Astrocyte of the spinal cord (primary cell): ENCODE measurements around the gene CANT1.
"Not testable (repeated sequence)": the region's sequence is repeated elsewhere in the genome, so short reads cannot be mapped to it uniquely, and the experiment has no call there.

Source experiments
- DNase-seq: peaks from one replicate; pipeline ENCODE4 v3.0.0; 2011; ENCODE audit warnings: low read depth, low spot score
- H3K4me3 ChIP-seq: 2 replicates; pipeline ENCODE4 v1.5.1; 2011; ENCODE audit warnings: low read depth, mild to moderate bottlenecking, low read length, moderate library complexity
- in situ Hi-C: cut with HindIII; loops from 2 replicates; pipeline ENCODE4 v1.10.0; 2017; ENCODE audit warnings: low sequenced_read_pairs
- TF ChIP-seq, protein P1 (sequence below): IDR thresholded peaks from 2 replicates; pipeline ENCODE4 v1.5.1; 2012; ENCODE audit warnings: low read depth, mild to moderate bottlenecking, low read length, inconsistent platforms

CANT1 gene

DNA sequence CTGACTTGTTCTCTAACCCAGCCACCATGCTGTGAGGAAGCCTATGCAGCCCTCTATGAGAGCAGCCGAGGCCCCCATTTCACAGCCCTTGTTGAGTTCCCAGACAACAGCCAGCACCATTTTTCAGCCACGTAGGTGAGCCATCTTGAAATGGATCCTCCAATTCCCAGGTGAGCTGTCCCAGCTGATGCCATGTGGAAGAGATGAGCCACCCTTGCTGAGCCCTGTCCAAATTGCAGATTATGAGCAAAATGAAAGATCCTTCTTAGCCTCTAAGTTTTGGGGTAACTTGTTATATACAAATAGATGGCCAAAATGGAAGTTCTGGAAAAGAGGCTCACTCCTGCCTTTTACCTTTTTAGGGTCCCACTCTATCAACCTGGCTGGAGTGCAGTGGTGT, 58.7 kb downstream of the CANT1 start:
- no peak overlapping the region for H3K4me3 ChIP-seq
- in situ Hi-C loops, result no loop called here
- TF ChIP-seq, protein P1, sequence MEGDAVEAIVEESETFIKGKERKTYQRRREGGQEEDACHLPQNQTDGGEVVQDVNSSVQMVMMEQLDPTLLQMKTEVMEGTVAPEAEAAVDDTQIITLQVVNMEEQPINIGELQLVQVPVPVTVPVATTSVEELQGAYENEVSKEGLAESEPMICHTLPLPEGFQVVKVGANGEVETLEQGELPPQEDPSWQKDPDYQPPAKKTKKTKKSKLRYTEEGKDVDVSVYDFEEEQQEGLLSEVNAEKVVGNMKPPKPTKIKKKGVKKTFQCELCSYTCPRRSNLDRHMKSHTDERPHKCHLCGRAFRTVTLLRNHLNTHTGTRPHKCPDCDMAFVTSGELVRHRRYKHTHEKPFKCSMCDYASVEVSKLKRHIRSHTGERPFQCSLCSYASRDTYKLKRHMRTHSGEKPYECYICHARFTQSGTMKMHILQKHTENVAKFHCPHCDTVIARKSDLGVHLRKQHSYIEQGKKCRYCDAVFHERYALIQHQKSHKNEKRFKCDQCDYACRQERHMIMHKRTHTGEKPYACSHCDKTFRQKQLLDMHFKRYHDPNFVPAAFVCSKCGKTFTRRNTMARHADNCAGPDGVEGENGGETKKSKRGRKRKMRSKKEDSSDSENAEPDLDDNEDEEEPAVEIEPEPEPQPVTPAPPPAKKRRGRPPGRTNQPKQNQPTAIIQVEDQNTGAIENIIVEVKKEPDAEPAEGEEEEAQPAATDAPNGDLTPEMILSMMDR, result no peak
- DNase-seq, result no peak

DNA sequence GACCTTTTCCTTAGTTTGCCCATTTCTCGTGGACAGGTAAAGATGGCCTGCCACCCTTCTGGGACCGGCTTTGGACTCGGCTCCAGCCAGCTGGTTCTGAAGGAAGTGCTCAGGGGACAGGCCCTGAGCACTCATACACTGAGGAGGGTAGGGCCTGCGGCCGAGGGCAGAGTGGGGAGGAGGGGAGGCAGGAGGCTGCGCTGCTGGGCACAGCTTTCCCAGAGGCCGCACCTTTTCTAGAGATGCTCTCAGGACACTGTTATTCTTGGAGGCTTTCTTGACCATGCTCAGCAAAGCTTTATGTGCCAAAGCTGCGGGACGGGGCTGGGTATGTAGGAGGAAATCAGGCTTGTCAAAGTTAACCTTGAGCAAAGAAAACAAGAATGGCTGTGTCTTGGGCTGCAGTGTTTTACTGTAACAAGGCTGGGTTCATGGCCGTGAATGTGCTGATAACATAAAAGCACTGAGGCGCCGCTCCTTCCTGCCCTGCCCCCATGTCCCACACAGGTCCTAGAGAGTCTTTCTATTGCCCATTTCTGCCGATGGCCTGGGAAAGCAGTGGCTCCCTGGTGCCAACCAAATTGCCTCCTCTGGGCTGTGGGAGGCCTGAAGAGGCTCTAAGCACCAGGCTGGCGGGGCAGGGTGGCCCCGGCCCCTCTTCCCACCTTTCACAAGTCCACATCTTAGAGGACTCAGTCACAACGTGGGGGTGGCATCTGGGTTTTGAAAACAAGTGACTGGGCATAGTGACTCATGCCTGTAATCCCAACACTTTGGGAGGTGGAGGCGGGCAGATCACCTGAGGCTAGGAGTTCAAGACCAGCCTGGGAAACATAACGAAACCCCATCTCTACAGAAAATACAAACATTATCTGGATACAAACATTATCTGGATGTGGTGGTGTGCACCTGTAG, 62.1 kb downstream of the CANT1 start:
- no peak overlapping the region for H3K4me3 ChIP-seq
- in situ Hi-C loops, result no loop called here
- TF ChIP-seq, protein P1, result no peak
- no peak for DNase-seq

DNA sequence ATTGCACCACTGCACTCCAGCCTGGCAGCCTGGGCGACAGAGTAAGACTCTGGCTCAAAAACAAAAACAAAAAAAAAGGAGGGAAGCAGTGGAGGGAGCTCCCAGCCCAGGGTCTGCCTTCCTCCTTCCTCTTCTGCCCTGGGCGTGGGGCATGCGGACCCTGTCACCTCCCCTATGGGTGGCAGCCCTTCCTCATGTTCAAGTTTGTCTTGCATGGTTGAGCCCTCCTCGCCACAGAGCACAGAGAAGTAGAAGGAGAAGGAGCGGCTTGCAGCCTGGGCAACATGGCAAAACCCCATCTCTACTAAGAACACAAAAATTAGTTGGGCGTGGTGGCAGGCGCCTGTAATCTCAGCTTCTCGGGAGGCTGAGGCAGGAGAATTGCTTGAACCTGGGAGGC, 62.9 kb downstream of the CANT1 start:
- no peak for DNase-seq
- in situ Hi-C loops, result no loop called here
- no peak overlapping the region for H3K4me3 ChIP-seq
- TF ChIP-seq, protein P1, result no peak

DNA sequence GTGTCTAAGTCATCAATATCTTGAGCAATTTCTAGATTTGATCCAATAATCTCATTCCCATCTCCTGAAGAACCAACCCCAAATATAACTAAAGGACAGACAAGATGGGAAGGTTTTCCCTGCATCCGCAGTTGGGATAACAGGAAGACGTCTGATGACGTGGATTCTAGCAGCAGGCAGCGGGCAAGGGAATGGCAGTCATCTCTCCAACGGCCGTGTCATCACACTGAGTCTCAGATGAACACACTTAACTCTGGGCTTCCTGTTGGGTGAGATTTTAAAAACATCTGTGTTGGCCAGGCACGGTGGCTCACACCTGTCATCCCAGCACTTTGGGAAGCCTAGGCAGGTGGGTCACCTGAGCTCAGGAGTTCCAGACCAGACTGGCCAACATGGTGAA, 63.4 kb downstream of the CANT1 start:
- TF ChIP-seq, protein P1, result no peak
- in situ Hi-C loops, result no loop called here
- no peak for DNase-seq
- H3K4me3 ChIP-seq, result no peak overlapping the region

DNA sequence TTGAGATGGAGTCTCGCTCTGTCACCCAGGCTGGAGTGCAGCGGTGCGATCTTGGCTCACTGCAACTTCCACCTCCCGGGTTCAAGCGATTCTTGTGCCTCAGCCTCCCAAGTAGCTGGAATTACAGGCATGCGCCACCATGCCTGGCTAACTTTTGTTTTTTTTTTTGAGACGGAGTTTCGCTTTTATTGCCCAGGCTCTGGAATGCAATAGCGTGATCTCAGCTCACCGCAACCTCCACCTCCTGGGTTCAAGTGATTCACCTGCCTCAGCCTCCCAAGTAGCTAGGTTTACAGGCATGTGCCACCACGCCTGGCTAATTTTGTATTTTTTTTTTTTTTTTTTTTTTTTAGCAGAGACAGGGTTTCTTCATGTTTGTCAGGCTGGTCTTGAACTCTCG, 64.1 kb downstream of the CANT1 start:
- H3K4me3 ChIP-seq, DNase-seq, in situ Hi-C loops: not testable (repeated sequence)

DNA sequence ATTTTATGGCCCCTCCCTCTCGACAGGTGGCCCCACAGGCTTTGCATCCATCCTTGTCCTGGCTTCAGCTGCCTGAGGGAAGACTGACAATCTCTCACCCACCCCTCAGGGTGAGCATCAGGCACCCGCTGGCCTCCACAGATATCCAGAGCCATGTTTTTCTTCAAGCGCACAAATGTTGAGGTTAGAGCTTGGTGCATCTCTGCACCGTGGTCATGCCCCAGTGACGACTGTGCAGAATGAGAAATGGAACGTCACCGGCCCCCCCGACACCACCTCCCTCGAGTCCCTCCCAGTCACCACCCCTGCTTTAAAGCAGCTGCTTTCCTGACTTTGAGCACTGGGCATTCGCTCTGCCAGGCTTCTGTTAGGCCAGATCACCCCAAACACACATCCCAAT, 64.6 kb downstream of the CANT1 start:
- TF ChIP-seq, protein P1, result no peak
- DNase-seq, result no peak
- H3K4me3 ChIP-seq, result no peak overlapping the region
- in situ Hi-C loops, result no loop called here

DNA sequence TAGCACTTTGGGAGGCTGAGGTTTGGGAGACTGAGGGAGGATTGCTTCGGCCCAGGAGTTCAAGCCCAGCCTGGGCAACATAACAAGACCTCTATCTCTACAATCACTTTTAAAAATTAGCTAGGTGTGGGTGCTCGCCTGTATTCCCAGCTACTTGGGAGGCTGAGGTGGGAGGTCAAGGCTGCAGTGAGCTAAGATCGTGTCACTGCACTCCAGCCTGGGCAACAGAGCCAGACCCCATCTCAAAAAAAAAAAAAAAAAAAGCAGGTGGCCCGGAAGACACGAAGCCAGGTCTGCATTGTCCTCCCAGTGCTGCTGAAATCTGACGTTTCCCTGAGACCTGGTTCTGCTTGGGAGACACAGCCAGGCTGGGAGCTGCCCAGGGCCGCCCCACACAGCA, 65.5 kb downstream of the CANT1 start:
- in situ Hi-C loops, result no loop called here
- no peak for DNase-seq
- TF ChIP-seq, protein P1, result no peak
- no peak overlapping the region for H3K4me3 ChIP-seq
